Loucy (cell line): ENCODE measurements around the gene CDH12.

Experiments
- H2AFZ ChIP-seq: fragments of 200-600 bp; sonication (generic); 2 replicates; pipeline ENCODE4 v1.6.0; 2016; ENCODE audit warnings: antibody characterized with exemption, mild to moderate bottlenecking, low read length, moderate library complexity
- H3F3A ChIP-seq: fragments of 200-600 bp; 2 replicates; pipeline ENCODE4 v1.6.0; 2016; ENCODE audit warnings: antibody characterized with exemption, low read depth, mild to moderate bottlenecking
- H3K27me3 ChIP-seq: fragments of 200-600 bp; sonication (generic); 2 replicates; pipeline ENCODE4 v1.6.1; 2014; ENCODE audit warnings: low read length, mild to moderate bottlenecking; ENCODE audit not compliant: insufficient read depth, poor library complexity, severe bottlenecking
- H3K36me3 ChIP-seq: fragments of 200-600 bp; sonication (generic); 2 replicates; pipeline ENCODE4 v1.6.1; 2016; ENCODE audit warnings: low read length; ENCODE audit not compliant: insufficient read depth
- H3K4me1 ChIP-seq: fragments of 200-600 bp; sonication (generic); 2 replicates; pipeline ENCODE4 v1.5.1; 2014; ENCODE audit warnings: low read length, mild to moderate bottlenecking; ENCODE audit not compliant: insufficient read depth, poor library complexity, severe bottlenecking
- H3K4me2 ChIP-seq: fragments of 200-600 bp; sonication (generic); 2 replicates; pipeline ENCODE4 v1.6.0; 2014; ENCODE audit warnings: antibody characterized with exemption, low read length, low read depth, mild to moderate bottlenecking; ENCODE audit not compliant: poor library complexity, severe bottlenecking
- H3K4me3 ChIP-seq: fragments of 200-600 bp; sonication (generic); 2 replicates; pipeline ENCODE4 v1.5.1; 2014; ENCODE audit warnings: low read length, mild to moderate bottlenecking, mixed read lengths; ENCODE audit not compliant: poor library complexity, severe bottlenecking
- H3K79me2 ChIP-seq: fragments of 200-600 bp; sonication (generic); 2 replicates; pipeline ENCODE4 v1.6.1; 2014; ENCODE audit warnings: low read length; ENCODE audit not compliant: insufficient read depth
- H3K9ac ChIP-seq: fragments of 200-600 bp; sonication (generic); 2 replicates; pipeline ENCODE4 v1.6.0; 2014; ENCODE audit warnings: mild to moderate bottlenecking, low read depth, low read length, moderate library complexity; ENCODE audit not compliant: poor library complexity, severe bottlenecking
- H3K9me2 ChIP-seq: fragments of 200-600 bp; sonication (generic); replicated peaks from 2 replicates; pipeline ENCODE4 v1.6.1; 2016; ENCODE audit warnings: low read depth, low read length, mixed read lengths
- H3K9me3 ChIP-seq: fragments of 200-600 bp; sonication (generic); 2 replicates; pipeline ENCODE4 v1.6.1; 2014; ENCODE audit warnings: mild to moderate bottlenecking, antibody characterized with exemption, low read length, low read depth; ENCODE audit not compliant: insufficient read depth
- H4K20me1 ChIP-seq: fragments of 200-600 bp; sonication (generic); 2 replicates; pipeline ENCODE4 v1.6.0; 2014; ENCODE audit warnings: antibody characterized with exemption, low read length, mild to moderate bottlenecking; ENCODE audit not compliant: insufficient read depth, poor library complexity, severe bottlenecking
- EZH2phosphoT487 ChIP-seq: fragments of 200-600 bp; IDR thresholded peaks from 2 replicates; pipeline ENCODE4 v1.6.1; 2018; ENCODE audit warnings: antibody characterized with exemption, mild to moderate bottlenecking, moderate library complexity, borderline replicate concordance
- TF ChIP-seq, protein P1 (sequence below): fragments of 200-600 bp; sonication (generic); conservative IDR thresholded peaks from 2 replicates; pipeline ENCODE4 v1.5.1; 2014; ENCODE audit warnings: mild to moderate bottlenecking, antibody characterized with exemption, low read length

The CDH12 gene

DNA sequence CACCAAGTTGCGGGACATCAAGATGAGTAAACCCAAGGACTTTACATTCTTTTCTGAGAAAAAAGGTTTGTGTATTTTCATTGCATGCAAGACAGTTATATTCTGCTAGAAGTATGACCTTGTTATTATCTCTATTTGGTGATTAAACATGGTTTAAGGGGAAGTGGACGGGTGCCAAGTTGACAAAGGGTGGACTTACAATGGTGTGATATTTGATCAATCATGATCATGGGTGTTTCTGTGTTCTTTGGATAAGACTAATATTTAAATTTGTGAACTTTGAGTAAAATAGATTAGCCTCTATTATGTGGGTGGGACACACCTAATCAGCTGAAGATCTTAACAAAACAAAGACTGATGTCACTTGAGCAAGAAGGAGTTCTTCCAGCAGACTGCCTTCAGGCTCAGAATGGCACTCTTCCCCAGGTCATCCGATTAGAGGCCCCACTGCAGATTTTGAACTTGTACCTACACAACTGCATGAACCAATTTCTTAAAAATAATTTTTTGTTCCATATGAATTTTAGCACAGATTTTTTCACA, 782.9 kb downstream of the CDH12 start:
- H3K9me3 ChIP-seq = no peaks in the 10 kb centered on the region
- H3K4me2 ChIP-seq = no peak overlapping the region
- H3K27me3 ChIP-seq = no peaks in the 10 kb centered on the region
- H4K20me1 ChIP-seq = no peaks in the 10 kb centered on the region
- H3K4me1 ChIP-seq = no peaks in the 10 kb centered on the region
- TF ChIP-seq EZH2phosphoT487 = no peak
- TF ChIP-seq, protein P1, sequence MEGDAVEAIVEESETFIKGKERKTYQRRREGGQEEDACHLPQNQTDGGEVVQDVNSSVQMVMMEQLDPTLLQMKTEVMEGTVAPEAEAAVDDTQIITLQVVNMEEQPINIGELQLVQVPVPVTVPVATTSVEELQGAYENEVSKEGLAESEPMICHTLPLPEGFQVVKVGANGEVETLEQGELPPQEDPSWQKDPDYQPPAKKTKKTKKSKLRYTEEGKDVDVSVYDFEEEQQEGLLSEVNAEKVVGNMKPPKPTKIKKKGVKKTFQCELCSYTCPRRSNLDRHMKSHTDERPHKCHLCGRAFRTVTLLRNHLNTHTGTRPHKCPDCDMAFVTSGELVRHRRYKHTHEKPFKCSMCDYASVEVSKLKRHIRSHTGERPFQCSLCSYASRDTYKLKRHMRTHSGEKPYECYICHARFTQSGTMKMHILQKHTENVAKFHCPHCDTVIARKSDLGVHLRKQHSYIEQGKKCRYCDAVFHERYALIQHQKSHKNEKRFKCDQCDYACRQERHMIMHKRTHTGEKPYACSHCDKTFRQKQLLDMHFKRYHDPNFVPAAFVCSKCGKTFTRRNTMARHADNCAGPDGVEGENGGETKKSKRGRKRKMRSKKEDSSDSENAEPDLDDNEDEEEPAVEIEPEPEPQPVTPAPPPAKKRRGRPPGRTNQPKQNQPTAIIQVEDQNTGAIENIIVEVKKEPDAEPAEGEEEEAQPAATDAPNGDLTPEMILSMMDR = no peak
- H3K9me2 ChIP-seq = no peaks in the 10 kb centered on the region
- no peak overlapping the region for H2AFZ ChIP-seq
- H3K79me2 ChIP-seq = no peaks in the 10 kb centered on the region
- no peak overlapping the region for H3K9ac ChIP-seq
- H3F3A ChIP-seq = no peaks in the 10 kb centered on the region
- no peak overlapping the region for H3K4me3 ChIP-seq
- no peaks in the 10 kb centered on the region for H3K36me3 ChIP-seq

DNA sequence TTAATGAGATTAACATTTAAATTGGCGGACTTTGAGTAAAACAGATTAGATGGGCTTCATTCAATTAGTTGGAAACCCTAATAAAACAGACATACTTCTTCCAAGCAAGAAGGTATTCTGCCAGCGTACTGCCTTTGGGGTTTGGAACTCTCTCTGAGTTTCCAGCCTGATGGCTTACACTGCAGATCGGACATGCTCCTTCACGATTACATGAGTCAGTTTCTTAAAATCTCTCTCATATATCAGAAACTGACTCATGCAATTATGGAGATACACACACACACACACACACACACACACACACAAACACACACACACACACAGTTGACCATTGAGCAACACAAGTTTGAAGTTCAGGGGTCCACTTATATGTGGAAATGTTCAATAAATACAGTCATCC, 789.4 kb downstream of the CDH12 start:
- Histone ChIP-seq H3K36me3 (no peaks in the 10 kb centered on the region), H3F3A (no peaks in the 10 kb centered on the region), H3K27me3 (no peaks in the 10 kb centered on the region), H3K4me2 (no peak overlapping the region), H3K79me2 (no peaks in the 10 kb centered on the region), H3K4me3 (no peak overlapping the region), H3K4me1 (no peaks in the 10 kb centered on the region), H2AFZ (no peak overlapping the region), H3K9ac (no peak overlapping the region), H4K20me1 (no peaks in the 10 kb centered on the region), H3K9me2 (no peaks in the 10 kb centered on the region), H3K9me3 (no peaks in the 10 kb centered on the region)
- TF ChIP-seq EZH2phosphoT487 = no peak
- TF ChIP-seq, protein P1 = no peak

DNA sequence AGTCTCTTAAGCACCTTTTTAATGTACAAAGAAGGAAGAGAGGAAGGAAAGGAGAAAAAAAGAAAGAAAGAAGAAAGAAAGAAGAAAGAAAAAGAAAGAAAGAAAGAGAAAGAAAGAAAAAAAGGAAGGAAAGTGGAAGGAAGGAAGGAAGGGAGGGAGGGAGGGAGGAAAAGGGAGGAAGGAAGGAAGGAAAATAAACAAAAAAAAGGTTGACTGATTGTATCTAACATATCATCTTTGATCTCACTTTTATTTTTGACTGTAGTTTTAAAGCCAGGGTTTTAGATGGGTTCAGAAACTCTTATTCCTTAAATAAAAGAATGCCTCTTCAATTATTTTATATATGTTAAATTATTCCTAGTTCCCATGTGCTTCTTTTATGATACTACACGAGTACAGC, 794.5 kb downstream of the CDH12 start:
- H3K4me1 ChIP-seq = no peaks in the 10 kb centered on the region
- no peaks in the 10 kb centered on the region for H3K27me3 ChIP-seq
- no peaks in the 10 kb centered on the region for H3F3A ChIP-seq
- no peaks in the 10 kb centered on the region for H3K36me3 ChIP-seq
- no peak overlapping the region for H3K9ac ChIP-seq
- H3K79me2 ChIP-seq = no peaks in the 10 kb centered on the region
- H3K9me3 ChIP-seq = no peaks in the 10 kb centered on the region
- H3K4me3 ChIP-seq = no peak overlapping the region
- no peaks in the 10 kb centered on the region for H4K20me1 ChIP-seq
- H3K4me2 ChIP-seq = no peak overlapping the region
- TF ChIP-seq, protein P1 = no peak
- TF ChIP-seq EZH2phosphoT487 = no peak
- H2AFZ ChIP-seq = no peak overlapping the region
- no peaks in the 10 kb centered on the region for H3K9me2 ChIP-seq
